Prostate gland (tissue), 2 donors: ENCODE data around the gene TMEM235.

ENCODE experiments used
- POLR2A ChIP-seq: fragments of 450-650 bp; IDR thresholded peaks from one replicate; pipeline ENCODE4 v1.6.1; 2016; ENCODE audit warnings: antibody characterized with exemption, mild to moderate bottlenecking
- TF ChIP-seq, protein P1 (sequence below), 4 experiments: fragments of 200-600 bp in 2 of 4; fragments of 450-650 bp in 2 of 4; sonication (generic) in 2 of 4; IDR thresholded peaks; 1 replicate in 3 of 4; 2 replicates in 1 of 4; pipeline ENCODE4 v1.5.1; 2016 to 2019; ENCODE audit warnings: antibody characterized with exemption in 4 of 4, mild to moderate bottlenecking in 2 of 4, moderate library complexity in 2 of 4

GRCh38 chr17:78182504-78182903 lies 48.9 kb upstream of the TMEM235 start:
- TF ChIP-seq, protein P1, sequence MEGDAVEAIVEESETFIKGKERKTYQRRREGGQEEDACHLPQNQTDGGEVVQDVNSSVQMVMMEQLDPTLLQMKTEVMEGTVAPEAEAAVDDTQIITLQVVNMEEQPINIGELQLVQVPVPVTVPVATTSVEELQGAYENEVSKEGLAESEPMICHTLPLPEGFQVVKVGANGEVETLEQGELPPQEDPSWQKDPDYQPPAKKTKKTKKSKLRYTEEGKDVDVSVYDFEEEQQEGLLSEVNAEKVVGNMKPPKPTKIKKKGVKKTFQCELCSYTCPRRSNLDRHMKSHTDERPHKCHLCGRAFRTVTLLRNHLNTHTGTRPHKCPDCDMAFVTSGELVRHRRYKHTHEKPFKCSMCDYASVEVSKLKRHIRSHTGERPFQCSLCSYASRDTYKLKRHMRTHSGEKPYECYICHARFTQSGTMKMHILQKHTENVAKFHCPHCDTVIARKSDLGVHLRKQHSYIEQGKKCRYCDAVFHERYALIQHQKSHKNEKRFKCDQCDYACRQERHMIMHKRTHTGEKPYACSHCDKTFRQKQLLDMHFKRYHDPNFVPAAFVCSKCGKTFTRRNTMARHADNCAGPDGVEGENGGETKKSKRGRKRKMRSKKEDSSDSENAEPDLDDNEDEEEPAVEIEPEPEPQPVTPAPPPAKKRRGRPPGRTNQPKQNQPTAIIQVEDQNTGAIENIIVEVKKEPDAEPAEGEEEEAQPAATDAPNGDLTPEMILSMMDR (IDR thresholded peaks at IDR 0.05): no peak
- TF ChIP-seq POLR2A: no peak
